Upper lobe of left lung (tissue), 6 donors: Measurements from ENCODE around the gene CLCN2. TPM values are rescaled to one million over a fixed set of nuclear protein-coding genes. Genes with fewer than 3 reads are reported as not detected.

ENCODE experiments used
- ATAC-seq, 2 donors: fragments of 200-7000 bp; cut with Tn5 transposase; one replicate each; pipeline ENCODE4 v1.9.1; 2022; ENCODE audit warnings: mild to moderate bottlenecking in 2 of 2, moderate library complexity in 2 of 2; ENCODE audit not compliant: low FRiP score in 2 of 2
- DNase-seq, 2 donors: peaks; one replicate each; pipeline ENCODE4 v3.0.0-alpha.2; 2019 to 2020
- H3K27ac ChIP-seq, 4 donors: fragments of 200-600 bp; sonication (generic); one replicate each; pipeline ENCODE4 v1.5.1; 2016 to 2019
- H3K27me3 ChIP-seq, 4 donors: fragments of 200-600 bp; sonication (generic); one replicate each; pipeline ENCODE4 v1.5.1; 2017 to 2019
- H3K36me3 ChIP-seq, 4 donors: fragments of 200-600 bp; sonication (generic); one replicate each; pipeline ENCODE4 v1.5.1; 2016 to 2019
- H3K4me1 ChIP-seq, 4 donors: fragments of 200-600 bp; sonication (generic); one replicate each; pipeline ENCODE4 v1.5.1; 2018 to 2019
- H3K4me3 ChIP-seq, 4 donors: fragments of 200-600 bp; sonication (generic); one replicate each; pipeline ENCODE4 v1.5.1; 2017 to 2019; ENCODE audit warnings: mild to moderate bottlenecking in 2 of 4, moderate library complexity in 1 of 4
- H3K9me3 ChIP-seq, 4 donors: fragments of 200-600 bp; sonication (generic); one replicate each; pipeline ENCODE4 v1.5.1; 2018 to 2019
- CTCF ChIP-seq, 6 experiments: fragments of 450-650 bp in 4 of 6; fragments of 200-600 bp in 2 of 6; sonication (generic) in 2 of 6; IDR thresholded peaks; one replicate each; pipeline ENCODE4 v1.5.1; 2016 to 2019; ENCODE audit warnings: antibody characterized with exemption in 6 of 6
- EP300 ChIP-seq, 4 donors: sonication (generic); formaldehyde crosslinking; IDR thresholded peaks; one replicate each; pipeline ENCODE4 v1.5.1; 2017; ENCODE audit warnings: antibody characterized with exemption in 4 of 4, control low read depth in 2 of 4
- POLR2A ChIP-seq, 4 donors: fragments of 450-650 bp; IDR thresholded peaks; one replicate each; pipeline ENCODE4 v1.5.1; 2016 to 2017; ENCODE audit warnings: antibody characterized with exemption in 4 of 4, mild to moderate bottlenecking in 2 of 4
- POLR2AphosphoS5 ChIP-seq, 2 donors: sonication (generic); formaldehyde crosslinking; IDR thresholded peaks; one replicate each; pipeline ENCODE4 v1.5.1; 2017; ENCODE audit warnings: antibody characterized with exemption in 2 of 2
- WGBS, 2 donors: methylation state at CpG; one replicate each; pipeline ENCODE4 v1.1.5; 2017 to 2018; 5-methylcytosine and 5-hydroxymethylcytosine counted together
- total RNA-seq, 6 donors: library from RNA; depleted of rRNA in 4 of 6; stranded (reverse); fragments of >200 nt in 4 of 6; gene quantifications; one replicate each; pipeline versions ENCODE4 v1.1.0 to v1.2.1, GENCODE V29; 2016 to 2021
- donor health status: DM: no; HTN: no; CAD: no; lungs with moderate emphysema.
- donor health status: DM: no; HTN: yes; CAD: no; lungs with severe emphysema.

The CLCN2 gene
- total RNA-seq, 6 donors from 2014 or later = 3.0 to 14.7 (median 5.3) TPM

GRCh38 chr3:184399410-184399809 is 38.0 kb upstream of the CLCN2 start:
- Histone ChIP-seq H3K27me3 (no peaks in the 10 kb centered on the region), H3K9me3 (no peaks in the 10 kb centered on the region), H3K36me3 (no peaks in the 10 kb centered on the region), H3K4me3 (no peak overlapping the region), H3K4me1 (no peaks in the 10 kb centered on the region), H3K27ac (no peak overlapping the region)
- 33 to 51% methylated on average over 8 to 9 of the region's 9 CpGs for WGBS, 2 donors
- DNase-seq (no peak), ATAC-seq (peak in 1 of 2 donors; percentile 87)
- TF ChIP-seq POLR2AphosphoS5 (IDR thresholded peaks at IDR 0.05) (no peak), EP300 (IDR thresholded peaks at IDR 0.05) (no peak), POLR2A (IDR thresholded peaks at IDR 0.05) (no peak), CTCF (IDR thresholded peaks at IDR 0.05) (no peak)

GRCh38 chr3:184395320-184395660 is 33.9 kb upstream of the CLCN2 start:
- ATAC-seq (no peak), DNase-seq (no peak)
- TF ChIP-seq CTCF (IDR thresholded peaks at IDR 0.05) = no peak
- TF ChIP-seq POLR2A (IDR thresholded peaks at IDR 0.05) = no peak
- TF ChIP-seq EP300 (IDR thresholded peaks at IDR 0.05) = no peak
- TF ChIP-seq POLR2AphosphoS5 (IDR thresholded peaks at IDR 0.05) = no peak
- H3K27me3 ChIP-seq = no peaks in the 10 kb centered on the region
- H3K36me3 ChIP-seq = no peaks in the 10 kb centered on the region
- H3K4me1 ChIP-seq = no peaks in the 10 kb centered on the region
- no peaks in the 10 kb centered on the region for H3K9me3 ChIP-seq
- H3K4me3 ChIP-seq = no peak overlapping the region
- 75 to 83% methylated on average over 5 of the region's 5 CpGs for WGBS, 2 donors
- no peak overlapping the region for H3K27ac ChIP-seq

GRCh38 chr3:184391266-184391665 is 29.9 kb upstream of the CLCN2 start:
- Histone ChIP-seq H3K27ac (no peak overlapping the region), H3K4me3 (no peak overlapping the region), H3K4me1 (no peaks in the 10 kb centered on the region), H3K9me3 (no peaks in the 10 kb centered on the region), H3K36me3 (no peaks in the 10 kb centered on the region), H3K27me3 (no peaks in the 10 kb centered on the region)
- 81 to 82% methylated on average over 3 of the region's 3 CpGs for WGBS, 2 donors
- no peak for ATAC-seq
- TF ChIP-seq CTCF (IDR thresholded peaks at IDR 0.05) (no peak), POLR2A (IDR thresholded peaks at IDR 0.05) (no peak), POLR2AphosphoS5 (IDR thresholded peaks at IDR 0.05) (no peak), EP300 (IDR thresholded peaks at IDR 0.05) (no peak)
- no peak for DNase-seq

GRCh38 chr3:184389935-184390528 is 28.6 kb upstream of the CLCN2 start:
- Histone ChIP-seq H3K36me3 (no peaks in the 10 kb centered on the region), H3K4me1 (no peaks in the 10 kb centered on the region), H3K27ac (no peak overlapping the region), H3K4me3 (no peak overlapping the region), H3K9me3 (no peaks in the 10 kb centered on the region), H3K27me3 (no peaks in the 10 kb centered on the region)
- no peak for DNase-seq
- no peak for ATAC-seq
- WGBS, 2 donors = 82 to 84% methylated on average over 5 of the region's 5 CpGs
- no peak for TF ChIP-seq EP300 (IDR thresholded peaks at IDR 0.05)
- TF ChIP-seq POLR2AphosphoS5 (IDR thresholded peaks at IDR 0.05) = no peak
- TF ChIP-seq POLR2A (IDR thresholded peaks at IDR 0.05) = no peak
- no peak for TF ChIP-seq CTCF (IDR thresholded peaks at IDR 0.05)

- H3K4me3 ChIP-seq = no peak overlapping the region
- no peaks in the 10 kb centered on the region for H3K27me3 ChIP-seq
- H3K27ac ChIP-seq = no peak overlapping the region
- no peaks in the 10 kb centered on the region for H3K9me3 ChIP-seq
- H3K36me3 ChIP-seq = no peaks in the 10 kb centered on the region
- 48 to 59% methylated on average over 4 to 5 of the region's 5 CpGs for WGBS, 2 donors
- ATAC-seq (no peak), DNase-seq (no peak)
- no peaks in the 10 kb centered on the region for H3K4me1 ChIP-seq
- TF ChIP-seq EP300 (IDR thresholded peaks at IDR 0.05) (no peak), POLR2A (IDR thresholded peaks at IDR 0.05) (no peak), CTCF (IDR thresholded peaks at IDR 0.05) (no peak), POLR2AphosphoS5 (IDR thresholded peaks at IDR 0.05) (no peak)
These were observed 28.0 kb upstream of the CLCN2 start for GRCh38 chr3:184389384-184389783.
